GM21717 (cell line): Measurements from ENCODE around the gene CRB3.
A peak's percentile ranks its signal among the peaks of the same experiment; 100 is the strongest.

Experiments used
- ATAC-seq: cut with Tn5 transposase; IDR thresholded peaks from one replicate; pipeline ENCODE4 v1.9.1; 2021; ENCODE audit warnings: mild to moderate bottlenecking, moderate library complexity; ENCODE audit not compliant: unreplicated experiment

Gene CRB3

DNA sequence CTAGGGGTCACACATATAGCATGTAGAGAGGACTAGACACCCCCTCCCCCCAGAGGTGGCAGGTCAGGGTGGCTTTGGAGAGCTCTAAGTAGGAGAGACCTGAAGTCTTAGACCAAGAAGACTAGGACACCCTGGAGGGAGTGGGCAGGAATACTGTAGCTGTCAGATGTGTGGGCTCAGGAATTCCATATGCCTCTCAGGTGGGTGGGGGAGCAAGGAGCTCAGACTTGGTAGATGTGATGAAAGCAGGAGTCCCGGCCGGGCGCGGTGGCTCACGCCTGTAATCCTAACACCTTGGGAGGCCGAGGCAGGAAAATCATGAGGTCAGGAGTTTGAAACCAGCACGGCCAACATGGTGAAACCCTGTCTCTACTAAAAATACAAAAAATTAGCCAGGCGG, 1.6 kb downstream of the CRB3 start:
- ATAC-seq, result no peak

GRCh38 chr19:6466526-6467248, 2.6 kb downstream of the CRB3 start:
- ATAC-seq, result no peak

DNA sequence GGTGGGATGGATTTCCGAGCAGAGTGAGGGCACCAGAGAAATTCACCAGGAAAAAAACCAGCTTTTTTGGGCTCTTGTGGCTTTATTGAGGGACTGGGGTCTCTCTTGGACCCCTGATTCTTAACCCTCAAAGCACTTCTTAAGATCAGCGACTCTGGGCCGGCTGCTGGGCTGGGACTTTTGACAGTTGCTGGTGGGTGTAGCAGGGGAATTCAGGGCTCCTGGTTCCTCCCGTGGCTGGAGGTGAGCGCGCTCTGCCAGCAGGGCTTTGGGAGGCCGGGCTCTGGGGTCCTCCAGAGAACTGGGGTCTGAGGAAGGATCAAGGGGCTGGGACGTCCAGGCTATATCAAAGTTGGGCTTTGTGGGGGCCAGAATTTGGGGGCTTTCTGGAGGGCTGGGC, 3.3 kb downstream of the CRB3 start:
- no peak for ATAC-seq

DNA sequence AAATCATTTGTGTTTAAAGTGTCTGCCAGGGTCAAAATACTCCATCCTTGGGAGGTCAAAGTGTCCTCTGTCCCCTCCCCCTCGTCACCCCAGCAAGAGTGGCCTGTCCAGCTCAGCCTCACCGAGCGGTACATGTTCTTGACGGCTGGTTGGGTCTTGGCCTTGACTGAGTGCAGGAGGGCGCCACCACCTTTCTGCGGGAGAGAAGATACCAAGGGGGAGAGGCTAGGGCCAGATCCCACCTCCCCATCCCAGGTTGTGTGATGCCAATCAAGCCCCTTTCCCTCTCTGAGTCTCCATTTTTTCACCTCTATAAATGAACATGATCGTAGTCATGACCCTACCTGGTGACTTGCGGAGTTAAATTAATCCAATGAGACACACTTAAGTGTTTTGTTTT, 6.1 kb downstream of the CRB3 start:
- no peak for ATAC-seq

DNA sequence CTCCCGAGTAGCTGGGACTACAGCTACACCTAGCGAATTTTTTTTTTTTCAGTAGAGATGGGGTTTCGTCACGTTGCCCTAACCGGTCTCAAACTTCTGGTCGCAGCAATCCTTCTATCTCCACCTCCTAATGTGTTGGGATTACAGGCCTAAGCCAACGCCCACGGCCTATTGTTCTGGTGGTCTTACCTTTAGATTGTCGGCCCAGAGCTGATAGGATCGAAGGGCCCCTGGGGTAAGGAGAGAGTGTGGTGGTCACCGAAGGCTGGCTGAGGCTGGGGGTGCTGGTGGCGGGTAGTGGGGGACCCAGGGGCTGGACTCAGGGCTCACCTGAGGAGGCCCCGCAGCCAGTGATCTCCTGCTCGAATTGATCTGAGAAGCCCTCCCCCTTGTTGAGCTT, 7.0 kb downstream of the CRB3 start:
- ATAC-seq, result no peak

GRCh38 chr19:6472713-6473112, 8.6 kb downstream of the CRB3 start:
- ATAC-seq, result no peak

DNA sequence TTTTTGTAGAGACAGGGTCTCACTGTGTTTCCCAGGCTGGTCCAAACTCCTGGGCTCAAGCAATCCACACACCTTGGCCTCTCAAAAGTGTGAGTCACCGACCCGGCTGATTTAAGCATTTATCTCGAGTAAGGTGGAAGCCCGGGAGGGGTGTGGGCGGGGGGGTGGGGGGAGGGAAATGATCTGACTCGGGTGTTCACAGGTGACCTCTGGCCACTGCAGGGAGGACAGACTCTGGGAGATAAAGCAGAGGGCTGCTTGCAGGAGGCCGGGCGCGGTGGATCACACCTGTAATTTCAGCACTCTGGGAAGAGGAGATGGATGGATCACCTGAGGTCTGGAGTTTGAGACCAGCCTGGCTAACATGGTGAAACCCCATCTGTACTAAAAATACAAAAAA, 9.6 kb downstream of the CRB3 start:
- ATAC-seq, result no peak

- no peak for ATAC-seq
Measured at GRCh38 chr19:6475321-6476108, 11.4 kb downstream of the CRB3 start.

DNA sequence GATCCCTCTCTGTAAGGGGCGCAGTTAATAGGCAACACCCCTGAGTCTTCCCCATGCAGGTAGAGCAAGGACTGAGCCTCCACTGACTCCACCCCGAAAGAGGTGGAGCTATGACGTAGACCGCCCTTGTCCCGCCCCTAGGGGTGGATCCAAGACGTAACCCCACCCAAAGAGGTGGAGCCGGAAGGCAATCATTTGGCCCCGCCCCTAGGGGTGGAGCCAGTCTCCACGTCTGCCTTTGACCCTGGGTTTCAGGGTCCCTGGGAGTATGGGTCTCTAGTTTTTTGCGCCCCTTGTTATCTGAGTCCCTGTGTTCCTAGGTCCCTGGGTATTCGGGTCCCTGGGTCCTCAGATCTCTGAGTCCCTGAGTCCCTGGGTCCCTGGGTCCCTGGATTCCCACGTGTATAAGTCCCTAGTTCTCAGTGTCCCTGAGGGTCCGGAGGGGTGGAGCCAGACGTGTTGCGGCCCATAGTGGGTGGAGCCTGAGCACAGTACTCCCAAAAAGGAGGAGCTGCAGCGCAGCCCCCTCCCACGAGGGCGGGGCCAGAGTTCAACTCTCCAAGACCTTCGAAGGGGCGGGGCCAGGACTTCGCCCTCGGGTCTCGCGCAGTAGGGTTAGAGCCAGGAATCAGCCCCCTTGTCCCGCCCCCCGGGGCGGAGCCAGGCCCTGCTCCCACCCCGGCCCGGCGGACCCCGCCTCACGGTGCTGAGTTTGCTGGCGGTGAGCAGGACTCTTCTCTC, 12.3 kb downstream of the CRB3 start:
- ATAC-seq, result no peak

- no peak for ATAC-seq
Measured at GRCh38 chr19:6476896-6477431, 12.9 kb downstream of the CRB3 start.

- ATAC-seq, result no peak
Measured at GRCh38 chr19:6478815-6479214, 14.7 kb downstream of the CRB3 start.

DNA sequence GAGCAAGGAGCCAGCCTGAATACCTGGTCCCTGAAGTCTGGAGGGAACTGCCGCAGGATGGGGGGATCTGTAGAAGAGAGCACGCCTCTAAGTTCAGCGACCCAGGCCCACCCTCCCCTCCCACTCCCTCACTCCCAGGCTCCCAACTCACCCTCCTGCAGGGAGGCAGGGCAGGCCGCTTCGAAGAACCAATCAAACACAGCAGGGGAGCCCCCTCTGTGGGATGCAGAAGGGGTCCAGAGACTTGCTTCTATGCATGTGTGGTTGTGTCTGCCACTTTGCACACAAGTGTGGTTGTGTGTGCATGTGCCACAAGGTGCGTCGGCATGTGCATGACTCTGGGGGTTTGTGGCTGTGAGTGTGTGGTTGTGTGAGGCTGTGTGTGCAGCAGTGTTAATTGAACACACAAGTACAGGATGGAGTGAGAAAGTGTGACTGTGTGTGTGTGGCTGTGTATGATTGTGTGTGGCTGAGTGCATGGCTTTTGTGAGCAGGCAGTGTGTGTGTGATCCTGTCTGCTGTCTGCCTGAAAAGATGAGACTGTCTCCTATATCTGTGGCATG, 15.8 kb downstream of the CRB3 start:
- no peak for ATAC-seq

GRCh38 chr19:6480848-6481415, 16.9 kb downstream of the CRB3 start:
- no peak for ATAC-seq

GRCh38 chr19:6481541-6482342, 17.7 kb downstream of the CRB3 start, which contains the start of gene DENND1C:
DENND1C (minus strand) TSS chr19:6481787; CDS start chr19:6481695, 92 bp downstream.
- peak; percentile 61 for ATAC-seq

- no peak for ATAC-seq
Measured at GRCh38 chr19:6482343-6482686, 18.2 kb downstream of the CRB3 start.

GRCh38 chr19:6483235-6483634, 19.2 kb downstream of the CRB3 start:
- no peak for ATAC-seq

DNA sequence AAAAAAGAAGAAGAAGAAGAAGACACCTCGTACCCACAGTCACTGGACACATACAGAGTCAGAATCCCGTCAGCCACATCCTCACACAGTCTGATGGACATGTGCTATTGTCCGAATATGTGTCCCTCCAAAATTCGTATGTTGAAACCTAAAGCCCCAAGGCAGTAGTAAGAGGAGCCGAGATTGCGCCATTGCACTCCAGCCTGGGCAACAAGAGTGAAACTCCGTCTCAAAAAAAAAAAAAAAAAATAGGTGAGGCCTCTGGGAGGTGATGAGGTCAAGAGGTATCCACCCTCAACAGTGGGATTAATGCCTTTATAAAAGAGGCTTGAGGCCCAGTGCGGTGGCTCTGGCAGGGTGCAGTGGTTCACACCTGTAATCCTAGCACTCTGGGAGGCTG, 20.2 kb downstream of the CRB3 start:
- no peak for ATAC-seq

DNA sequence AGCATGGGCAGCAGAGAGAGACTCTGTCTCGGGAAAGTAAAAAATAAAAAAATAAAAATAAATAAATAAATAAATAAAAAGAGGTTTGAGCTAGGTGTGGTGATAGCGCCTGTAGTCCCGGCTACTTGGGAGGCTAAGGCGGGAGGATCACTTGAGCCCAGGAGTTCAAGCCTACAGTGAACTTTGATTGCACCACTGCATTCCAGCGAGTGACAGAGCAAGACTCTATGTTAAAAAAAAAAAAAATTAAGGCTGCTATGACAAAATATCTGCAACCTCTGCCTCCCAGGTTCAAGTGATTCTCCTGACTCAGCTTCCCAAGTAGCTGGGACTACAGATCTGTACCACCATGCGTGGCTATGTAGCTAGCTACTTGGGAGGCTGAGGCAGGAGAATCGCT, 20.8 kb downstream of the CRB3 start:
- ATAC-seq, result no peak

DNA sequence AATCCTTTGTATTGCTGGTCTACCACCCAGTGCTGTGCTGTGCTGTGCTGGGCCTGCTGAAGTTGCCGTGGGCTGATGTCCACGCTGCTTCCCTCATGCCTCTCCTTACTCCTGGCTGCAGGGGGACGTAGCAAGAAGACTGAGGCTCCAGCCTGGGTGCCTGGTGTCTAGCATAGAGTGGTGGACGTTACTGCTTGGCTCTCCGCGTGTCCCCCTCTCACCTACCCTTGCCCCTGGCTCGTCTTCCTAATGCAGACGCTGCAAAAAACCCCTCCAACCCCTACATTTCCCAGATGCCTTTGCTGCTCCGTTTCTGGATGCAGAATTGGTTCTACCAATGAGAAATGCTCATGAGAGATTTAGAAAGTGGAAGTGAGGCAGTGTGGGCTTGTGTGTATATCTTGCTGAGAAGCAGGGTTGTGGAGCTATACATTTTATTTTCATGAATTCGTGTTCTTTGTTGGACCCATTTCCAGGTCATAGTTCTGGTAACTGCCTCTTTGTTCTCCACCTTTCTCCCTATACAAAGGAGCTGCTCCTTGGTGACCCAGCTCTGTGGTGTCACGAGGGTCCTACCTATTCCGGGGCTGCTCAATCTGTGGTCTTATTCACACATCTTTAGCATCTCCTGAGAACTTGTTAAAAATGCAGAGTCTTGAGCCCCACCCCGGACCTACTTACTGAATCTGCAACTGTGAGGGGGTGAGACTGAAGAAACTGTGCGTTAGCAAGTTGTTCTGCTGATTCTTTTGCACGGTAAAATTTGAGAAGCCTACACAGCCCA, 25.4 kb downstream of the CRB3 start:
- ATAC-seq, result no peak
